HG02973 (cell line): ENCODE results near the gene POM121L2.
"Not testable (repeated sequence)": the region's sequence is repeated elsewhere in the genome, so short reads cannot be mapped to it uniquely, and the experiment has no call there.

Source experiments
- ATAC-seq: cut with Tn5 transposase; IDR thresholded peaks from one replicate; pipeline ENCODE4 v1.9.1; 2021; ENCODE audit warnings: moderate library complexity; ENCODE audit not compliant: unreplicated experiment

POM121L2 gene

GRCh38 chr6:27294409-27294808, 17.7 kb downstream of the POM121L2 start:
- no peak for ATAC-seq

DNA sequence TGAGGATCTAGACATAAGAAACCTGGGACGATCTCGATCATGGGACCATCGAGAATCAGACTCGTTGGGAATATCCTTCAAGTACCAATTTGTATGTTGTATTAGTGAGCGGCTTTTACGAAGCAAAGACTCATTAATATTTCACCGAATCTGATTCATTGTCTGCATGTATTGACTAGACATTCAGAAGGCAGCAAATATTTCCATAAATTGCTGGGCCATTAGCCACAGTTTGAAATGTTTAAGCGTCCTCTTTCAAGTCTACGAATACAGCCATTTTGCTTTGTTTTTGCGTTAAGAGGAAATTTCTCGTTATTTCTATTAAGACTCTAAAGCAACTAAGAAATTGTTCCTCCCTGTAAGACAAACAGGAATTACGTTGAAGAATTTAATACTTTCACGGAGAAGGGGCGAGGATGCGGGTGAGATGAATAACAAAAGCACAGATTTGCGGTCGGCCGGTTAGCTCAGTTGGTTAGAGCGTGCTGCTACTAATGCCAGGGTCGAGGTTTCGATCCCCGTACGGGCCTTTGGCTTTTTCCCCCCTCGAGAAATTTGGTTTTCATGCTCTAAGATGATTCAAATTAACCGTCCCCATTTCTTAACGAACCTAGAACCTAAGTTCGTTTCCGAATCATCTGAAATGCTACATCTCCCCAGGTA, 18.5 kb downstream of the POM121L2 start:
- ATAC-seq: no peak

DNA sequence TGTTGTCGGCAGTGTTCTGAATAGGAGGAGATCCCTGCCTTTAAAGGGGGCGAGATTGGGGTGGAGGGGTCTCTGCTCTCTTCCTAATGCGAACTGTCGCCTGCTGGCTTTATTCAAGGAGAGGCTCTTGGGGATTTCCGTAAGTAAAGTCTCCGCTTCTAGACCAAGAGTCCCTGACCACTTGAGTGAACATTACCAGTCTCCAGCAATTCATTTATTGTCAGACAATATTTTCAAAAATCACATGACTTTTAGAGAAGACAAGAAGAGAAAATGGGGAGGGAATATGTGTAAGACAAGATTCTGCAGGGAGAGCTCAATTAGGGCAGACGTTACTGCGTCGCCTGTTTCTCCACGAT, 21.2 kb downstream of the POM121L2 start:
- no peak for ATAC-seq

DNA sequence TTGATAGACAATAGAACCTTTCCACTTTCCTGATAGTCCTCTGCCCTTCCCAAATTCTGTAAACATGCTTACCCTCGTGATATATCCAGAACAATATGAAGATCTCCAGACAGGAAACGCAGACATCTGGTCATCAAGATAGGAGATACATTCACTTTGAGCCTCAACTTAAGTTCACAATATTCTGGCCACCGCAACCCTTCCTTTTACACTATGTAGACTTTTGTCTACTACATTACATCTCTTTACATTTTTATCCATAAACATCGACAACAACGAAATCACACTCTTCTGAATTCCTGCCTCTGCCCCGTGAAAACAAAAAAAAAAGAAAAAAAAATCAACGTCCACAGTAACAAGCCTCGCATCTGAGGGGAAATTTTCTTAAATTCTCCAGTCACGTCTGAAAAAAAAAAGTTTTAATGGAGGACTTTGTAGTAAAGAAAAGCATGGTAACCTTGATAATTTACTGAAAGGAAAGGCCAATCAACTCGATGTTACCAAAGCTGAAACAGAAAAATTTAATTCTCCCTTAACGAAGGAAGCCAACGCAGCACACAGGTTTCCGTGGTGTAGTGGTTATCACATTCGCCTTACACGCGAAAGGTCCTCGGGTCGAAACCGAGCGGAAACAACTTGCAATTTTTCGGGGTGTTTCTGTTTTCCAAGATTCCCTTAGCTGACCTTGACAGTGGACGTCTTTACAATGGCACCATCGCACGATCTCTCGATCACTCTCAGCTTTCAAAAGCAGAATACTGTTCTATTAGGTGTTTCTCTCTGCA, 21.8 kb downstream of the POM121L2 start:
- ATAC-seq: no peak

DNA sequence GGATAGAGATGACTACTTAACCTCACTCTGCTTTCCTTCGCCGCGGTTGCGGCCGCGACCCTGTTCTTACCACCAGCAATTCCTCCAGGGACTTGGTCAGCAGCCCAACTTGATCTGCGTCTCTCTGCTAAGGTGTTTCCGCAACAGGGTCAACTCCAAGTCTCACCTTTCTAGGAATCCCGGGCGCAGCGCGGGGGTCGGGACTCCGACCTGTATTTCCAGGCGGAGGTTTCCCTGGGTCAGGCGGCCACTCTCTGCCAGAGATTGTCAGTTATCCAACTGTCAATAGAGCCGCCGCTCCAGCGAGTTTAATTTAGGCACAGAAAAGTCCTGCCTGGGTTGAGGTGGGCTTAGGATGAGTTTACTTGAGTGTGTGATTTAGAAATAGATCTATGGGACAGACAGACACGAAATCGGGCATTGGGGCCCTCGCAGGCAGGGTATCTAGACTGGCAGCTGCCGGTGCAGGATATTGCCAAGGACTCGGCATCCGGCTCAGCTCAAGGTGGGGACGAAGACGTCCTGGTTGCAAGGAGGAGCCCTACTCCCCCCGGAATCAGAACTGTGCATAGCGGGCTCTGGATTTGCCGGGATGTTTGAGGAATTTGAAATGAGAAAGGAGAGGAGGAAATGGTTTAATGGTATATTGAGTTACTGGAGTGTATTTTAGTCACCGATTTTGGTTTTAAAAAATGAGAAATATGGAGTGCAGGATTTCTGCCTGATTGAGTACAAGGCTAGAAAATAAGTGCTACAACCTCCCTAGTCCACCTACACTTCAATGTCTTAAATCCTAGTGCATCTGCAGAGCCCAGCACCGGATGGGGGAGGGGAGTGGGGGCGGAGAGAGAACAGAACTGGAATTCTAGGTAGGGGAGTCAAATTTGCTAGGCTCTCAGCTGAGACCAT, 23.7 kb downstream of the POM121L2 start:
- ATAC-seq: no peak

DNA sequence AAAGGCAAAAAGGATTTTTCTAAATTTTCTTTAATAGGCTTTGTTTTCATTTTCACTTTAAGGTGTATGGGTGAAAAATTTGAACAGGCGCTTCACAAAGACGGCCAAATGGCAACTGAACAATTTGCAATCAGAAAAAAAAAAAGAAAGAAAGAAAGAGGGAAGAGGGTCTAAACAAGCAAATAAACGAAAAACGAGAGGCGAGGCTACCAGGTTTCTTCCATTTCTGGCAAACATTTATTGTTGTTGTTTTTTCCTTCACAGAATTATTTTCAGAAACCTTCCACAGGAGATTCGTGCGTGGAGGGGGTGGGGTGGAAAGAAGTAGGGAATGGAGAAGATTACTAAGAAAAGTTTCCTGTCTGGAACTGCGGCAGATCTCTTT, 24.3 kb downstream of the POM121L2 start:
- ATAC-seq: no peak

GRCh38 chr6:27286141-27286540, 25.9 kb downstream of the POM121L2 start:
- no peak for ATAC-seq

- ATAC-seq: no peak
Measured at GRCh38 chr6:27283279-27283678, 28.8 kb downstream of the POM121L2 start.

GRCh38 chr6:27281569-27281968, 30.5 kb downstream of the POM121L2 start:
- no peak for ATAC-seq

- no peak for ATAC-seq
Measured at GRCh38 chr6:27281105-27281539, 31.0 kb downstream of the POM121L2 start.

DNA sequence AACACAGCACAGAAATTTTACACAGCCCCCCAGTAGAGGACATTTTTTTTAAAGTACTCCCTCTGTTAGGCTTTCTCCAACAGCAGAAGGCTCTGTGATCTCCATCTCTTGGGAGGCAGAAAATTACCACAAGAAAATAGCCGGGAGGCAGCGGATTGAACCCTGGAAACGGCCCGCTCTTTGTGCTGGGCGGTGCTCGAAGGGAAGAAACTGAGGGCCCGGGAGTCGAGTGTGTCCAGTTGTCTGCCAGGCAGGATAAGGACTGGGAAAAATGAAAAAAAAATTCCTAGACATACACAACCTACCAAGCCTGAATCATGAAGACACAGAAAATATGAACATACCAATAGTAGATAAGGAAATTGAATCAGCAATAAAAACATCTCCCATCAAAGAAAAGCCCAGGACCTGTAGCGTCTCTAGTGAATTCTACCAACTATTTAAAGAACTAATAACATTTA, 31.5 kb downstream of the POM121L2 start:
- ATAC-seq: no peak

- no peak for ATAC-seq
Measured at GRCh38 chr6:27280064-27280539, 32.0 kb downstream of the POM121L2 start.

GRCh38 chr6:27279513-27280063, 32.5 kb downstream of the POM121L2 start:
- no peak for ATAC-seq

DNA sequence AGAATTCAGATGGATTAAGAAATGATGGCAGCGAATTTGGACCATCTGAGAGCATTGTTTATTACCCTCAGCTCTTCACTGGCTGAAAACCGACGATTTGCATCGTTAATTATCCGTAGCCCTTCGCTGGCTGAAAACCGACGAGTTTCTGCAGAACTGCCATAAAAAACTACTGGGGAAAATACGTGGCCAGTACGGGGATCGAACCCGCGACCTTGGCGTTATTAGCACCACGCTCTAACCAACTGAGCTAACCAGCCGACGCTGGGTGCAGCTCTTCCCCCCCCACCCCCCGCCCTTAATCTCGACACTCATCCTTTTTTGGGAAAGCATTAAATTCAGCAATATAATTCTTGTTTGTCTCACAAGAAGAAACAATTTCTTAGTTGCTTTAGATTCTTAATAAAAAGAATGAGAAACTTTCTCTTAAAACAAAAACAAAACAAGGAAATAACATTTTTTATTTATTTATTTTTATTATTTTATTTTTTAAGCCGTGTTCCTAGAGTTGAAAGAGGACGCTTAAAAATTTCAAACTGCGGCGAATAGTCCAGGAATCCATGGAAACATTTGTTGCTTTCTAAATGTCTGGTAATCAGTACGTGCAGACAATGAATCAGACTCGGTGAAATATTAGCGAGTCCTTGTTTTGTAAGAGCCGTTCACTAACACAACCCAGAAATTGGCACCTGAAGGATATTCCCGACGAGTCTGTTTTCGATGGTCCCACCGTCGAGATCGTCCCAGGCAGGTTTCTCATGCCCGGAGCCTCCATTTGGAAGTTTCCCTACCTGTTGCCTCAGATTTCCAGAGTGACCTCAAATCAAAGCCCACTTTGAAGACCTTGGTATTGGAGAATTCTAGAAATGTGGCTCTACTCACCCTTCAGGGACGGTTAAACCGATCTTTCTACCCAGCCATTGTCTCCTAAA, 36.8 kb downstream of the POM121L2 start:
- no peak for ATAC-seq

GRCh38 chr6:27273783-27274182, 38.3 kb downstream of the POM121L2 start:
- no peak for ATAC-seq

DNA sequence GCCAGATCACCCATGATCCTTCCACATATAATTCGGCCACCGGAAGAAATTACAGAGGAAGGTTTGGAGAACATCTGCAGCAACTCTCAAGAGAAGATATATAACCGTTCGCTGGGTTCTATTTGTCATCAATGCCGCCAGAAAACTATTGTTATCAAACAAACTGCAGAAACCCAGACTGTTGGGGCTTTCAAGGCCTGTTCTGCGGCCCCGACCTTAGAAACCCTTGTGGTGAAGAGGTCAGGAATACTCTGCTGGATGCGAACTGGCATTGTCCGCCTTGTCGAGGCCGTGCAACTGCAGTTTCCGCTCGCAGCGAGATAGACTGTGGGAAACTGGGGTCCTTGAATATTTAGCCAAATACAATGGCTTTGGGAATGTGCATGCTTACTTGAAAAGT, 43.3 kb downstream of the POM121L2 start:
- no peak for ATAC-seq

DNA sequence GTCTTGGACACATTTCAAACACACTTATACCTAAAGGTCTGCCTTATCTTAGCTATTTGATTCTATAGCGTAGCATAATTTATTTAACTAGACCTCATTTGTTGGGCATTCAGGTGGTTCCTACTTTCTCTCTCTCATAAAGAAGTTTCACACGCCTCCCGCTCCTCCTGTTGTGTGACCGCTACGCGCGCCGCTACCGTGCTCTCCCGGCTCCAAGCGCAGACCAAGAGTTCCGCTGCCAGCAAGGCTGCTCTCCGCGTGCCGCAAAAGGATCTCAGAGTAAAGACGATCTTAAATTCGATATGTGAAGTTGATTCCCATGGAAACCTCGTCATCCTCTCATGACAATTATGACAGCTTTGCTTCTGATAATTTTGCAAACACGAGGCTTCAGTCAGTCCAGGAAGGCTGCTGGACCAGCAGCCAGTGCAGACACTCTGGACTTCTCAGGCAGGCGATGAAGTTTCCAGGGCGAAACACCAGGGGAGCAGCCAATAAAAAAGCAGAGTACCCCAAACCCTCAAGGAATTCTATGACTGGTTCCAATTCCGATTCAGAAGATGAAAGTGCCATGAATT, 44.1 kb downstream of the POM121L2 start:
- ATAC-seq: no peak

- not testable (repeated sequence) for ATAC-seq
Measured at GRCh38 chr6:27267003-27267402, 45.1 kb downstream of the POM121L2 start.

GRCh38 chr6:27263886-27264285, 48.2 kb downstream of the POM121L2 start:
- no peak for ATAC-seq
